Activated T-cell treated with anti-CD3 and anti-CD28 coated beads, Interleukin-2, amount 50 U/mL, for 4 hours (primary cell): ENCODE results near the gene CD99L2. TPM values are rescaled to one million over a fixed set of nuclear protein-coding genes. Genes with fewer than 3 reads are reported as not detected.
"Not testable (repeated sequence)": the region's sequence is repeated elsewhere in the genome, so short reads cannot be mapped to it uniquely, and the experiment has no call there.

ENCODE experiments used
- ATAC-seq, 2 donors: fragments of 200-7000 bp; cut with Tn5 transposase; one replicate each; pipeline ENCODE4 v1.10.0; 2021
- DNase-seq: peaks from one replicate; pipeline ENCODE4 v3.0.0-alpha.2; 2020
- H3K27me3 Mint-ChIP-seq: one replicate; pipeline ENCODE4 v1.8.0; 2021; ENCODE audit warnings: low read depth, mixed read lengths
- H3K36me3 Mint-ChIP-seq: one replicate; pipeline ENCODE4 v1.8.0; 2022; ENCODE audit warnings: mixed read lengths; ENCODE audit not compliant: insufficient read depth
- H3K4me1 Mint-ChIP-seq: one replicate; pipeline ENCODE4 v1.8.0; 2021; ENCODE audit warnings: low read depth, mixed read lengths
- H3K4me3 Mint-ChIP-seq: one replicate; pipeline ENCODE4 v1.8.0; 2021; ENCODE audit warnings: mild to moderate bottlenecking, moderate library complexity, mixed read lengths
- H3K9me3 Mint-ChIP-seq: one replicate; pipeline ENCODE4 v1.8.0; 2021; ENCODE audit warnings: mixed read lengths
- total RNA-seq, 3 donors: library from RNA; stranded (reverse); gene quantifications; one replicate each; pipeline ENCODE4 v1.2.1, GENCODE V29; 2021

CD99L2 gene
- total RNA-seq, 3 donors from 2014 or later = 7.9 to 8.2 (median 8.2) TPM

DNA sequence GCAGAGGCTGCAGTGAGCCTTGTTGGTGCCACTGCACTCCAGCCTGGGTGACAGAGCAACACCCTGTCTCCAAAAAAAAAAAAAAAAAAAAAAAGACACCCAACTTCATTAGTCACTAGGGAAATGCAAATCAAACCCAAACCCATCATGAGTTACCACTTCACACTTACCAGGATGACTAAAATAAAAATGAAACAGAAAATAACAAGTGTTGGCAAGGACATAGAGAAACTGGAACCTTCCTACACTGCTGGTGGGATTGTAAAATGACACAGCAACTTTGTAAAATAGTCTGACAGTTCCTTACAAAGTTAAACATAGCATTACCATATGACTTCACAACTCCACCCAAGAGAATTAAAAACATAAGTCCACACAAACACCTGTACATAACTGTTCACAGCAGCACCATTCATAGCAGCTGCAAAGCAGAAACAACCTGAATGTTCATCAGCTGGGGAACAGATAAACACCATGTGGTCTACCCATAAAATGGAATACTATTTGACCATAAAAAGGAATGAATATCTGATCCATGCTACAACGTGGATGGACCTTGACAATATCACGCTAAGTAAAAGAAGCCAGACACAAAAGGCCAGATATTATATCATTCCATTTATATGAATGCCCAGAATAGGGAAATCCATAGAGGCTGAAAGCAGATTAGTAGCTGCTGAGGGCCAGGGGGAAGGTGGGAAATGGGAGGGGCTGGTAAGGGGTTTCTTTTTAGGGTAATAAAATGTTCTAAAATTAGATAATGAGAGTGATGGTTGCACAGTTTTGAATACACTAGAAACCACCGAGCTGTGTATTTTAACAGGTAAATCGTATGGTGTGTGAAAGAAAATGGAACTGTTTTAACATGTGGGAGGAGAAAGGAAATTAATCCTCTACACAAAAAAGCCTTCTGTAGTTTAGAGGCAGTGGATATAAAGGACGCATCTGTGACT lies 18.3 kb downstream of the CD99L2 start:
- DNase-seq (no peak), ATAC-seq (peak; percentile 90 to 91)

DNA sequence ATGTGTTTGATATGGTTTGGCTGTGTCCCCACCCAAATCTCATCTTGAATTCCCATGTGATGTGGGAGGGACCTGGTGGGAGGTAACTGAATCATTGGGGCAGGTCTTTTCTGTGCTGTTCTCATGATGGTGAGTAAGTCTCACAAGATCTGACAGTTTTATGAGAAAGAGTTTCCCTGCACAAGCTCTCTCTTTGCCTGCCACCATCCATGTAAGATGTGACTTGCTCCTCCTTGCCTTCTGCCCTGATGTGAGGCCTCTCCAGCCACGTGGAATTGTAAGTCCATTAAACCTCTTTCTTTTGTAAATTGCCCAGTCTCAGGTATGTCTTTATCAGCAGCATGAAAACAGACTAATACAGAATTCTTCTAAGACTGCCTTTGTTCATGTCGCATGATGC lies 22.8 kb downstream of the CD99L2 start:
- H3K4me3 Mint-ChIP-seq, ATAC-seq: not testable (repeated sequence)
- H3K4me1 Mint-ChIP-seq = peaks cover 50% of the 10 kb centered on the region

More for the DNA sequence above, 18.3 kb downstream of the CD99L2 start:
- H3K9me3 Mint-ChIP-seq = peaks cover 11% of the 10 kb centered on the region
- no peak overlapping the region for H3K4me3 Mint-ChIP-seq
- peaks cover 31% of the 10 kb centered on the region for H3K4me1 Mint-ChIP-seq
- peaks cover 7% of the 10 kb centered on the region for H3K36me3 Mint-ChIP-seq
- H3K27me3 Mint-ChIP-seq = no peaks in the 10 kb centered on the region

DNA sequence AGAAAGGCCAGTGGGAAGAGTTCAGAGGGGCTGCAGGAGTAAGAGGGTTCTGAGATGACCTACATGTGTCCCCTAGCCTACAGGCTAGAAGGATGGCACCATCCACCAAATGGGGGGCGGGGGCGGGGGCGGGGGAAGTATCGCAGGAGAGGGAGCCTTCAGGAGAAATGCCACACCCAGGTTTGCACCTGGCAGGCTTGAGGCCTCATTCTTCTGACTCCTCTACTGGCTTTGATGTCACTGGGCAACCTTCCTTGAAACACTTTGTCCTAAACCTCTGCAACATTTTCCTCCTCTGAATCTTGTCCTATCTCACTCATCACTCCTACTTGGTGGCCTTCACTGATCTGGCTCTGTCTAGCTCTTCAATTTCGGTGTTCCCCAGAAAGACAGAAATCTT lies 24.0 kb downstream of the CD99L2 start:
- no peak for DNase-seq
- H3K36me3 Mint-ChIP-seq = peaks cover 7% of the 10 kb centered on the region

More for the DNA sequence above, 22.8 kb downstream of the CD99L2 start:
- not testable (repeated sequence) for H3K27me3 Mint-ChIP-seq, H3K36me3 Mint-ChIP-seq, DNase-seq
- peaks cover 12% of the 10 kb centered on the region for H3K9me3 Mint-ChIP-seq

DNA sequence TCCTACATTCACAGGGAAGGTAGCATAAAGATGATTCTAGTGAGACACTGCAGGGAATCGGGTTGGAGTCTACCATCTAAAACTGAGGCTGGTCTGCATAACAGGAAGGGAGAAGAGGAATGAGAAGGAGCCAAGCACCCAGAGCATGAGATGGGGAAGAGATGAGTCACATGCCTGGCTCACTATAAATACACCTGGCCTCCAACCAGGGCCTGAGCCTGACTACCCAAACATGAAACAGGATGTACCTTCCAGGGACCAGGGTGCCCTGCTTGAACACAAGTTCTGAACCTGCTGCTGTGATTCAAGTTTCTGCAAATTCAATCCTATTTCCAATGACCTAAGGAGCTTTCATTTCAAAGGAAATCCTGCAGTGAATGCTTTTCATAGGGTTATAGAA lies 24.9 kb downstream of the CD99L2 start:
- no peak for DNase-seq

More for the DNA sequence above, 24.0 kb downstream of the CD99L2 start:
- H3K4me3 Mint-ChIP-seq = no peak overlapping the region
- no peaks in the 10 kb centered on the region for H3K27me3 Mint-ChIP-seq
- peaks cover 9% of the 10 kb centered on the region for H3K9me3 Mint-ChIP-seq
- H3K4me1 Mint-ChIP-seq = peaks cover 43% of the 10 kb centered on the region
- no peak for ATAC-seq

DNA sequence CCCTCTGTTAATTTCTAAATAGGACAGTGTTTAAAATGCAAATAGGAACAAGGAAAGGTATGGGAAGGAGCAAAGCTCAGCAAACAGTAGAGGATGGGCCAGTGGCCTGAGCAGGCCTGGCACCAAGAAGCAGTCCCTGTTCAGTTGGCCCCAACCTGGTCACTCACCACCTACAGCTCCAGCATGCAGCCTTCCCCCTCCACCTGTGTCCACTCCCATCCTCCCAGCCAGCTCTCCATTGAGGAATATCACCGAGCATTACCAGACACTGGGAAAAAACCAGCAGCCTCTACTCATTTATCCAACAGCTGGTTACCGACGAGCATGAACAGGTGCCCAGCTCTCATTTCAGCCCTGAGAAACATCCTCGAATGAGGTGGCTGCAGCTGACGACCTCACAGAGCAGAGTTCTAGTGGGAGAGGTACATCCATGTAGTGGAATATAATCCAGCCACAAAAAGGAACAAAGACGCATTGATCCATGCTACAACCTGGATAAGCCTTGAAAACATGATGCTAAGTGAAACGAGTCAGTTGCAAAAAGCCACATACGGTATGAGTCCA lies 25.6 kb downstream of the CD99L2 start:
- Mint-ChIP-seq H3K9me3 (peaks cover 9% of the 10 kb centered on the region), H3K36me3 (peaks cover 7% of the 10 kb centered on the region), H3K4me1 (peaks cover 45% of the 10 kb centered on the region), H3K27me3 (no peaks in the 10 kb centered on the region), H3K4me3 (no peak overlapping the region)
- no peak for ATAC-seq
- no peak for DNase-seq

More for the DNA sequence above, 24.9 kb downstream of the CD99L2 start:
- peaks cover 7% of the 10 kb centered on the region for H3K36me3 Mint-ChIP-seq
- H3K9me3 Mint-ChIP-seq = peaks cover 9% of the 10 kb centered on the region
- ATAC-seq = peak in 1 of 2 donors; percentile 18
- peaks cover 43% of the 10 kb centered on the region for H3K4me1 Mint-ChIP-seq
- H3K27me3 Mint-ChIP-seq = no peaks in the 10 kb centered on the region
- no peak overlapping the region for H3K4me3 Mint-ChIP-seq

DNA sequence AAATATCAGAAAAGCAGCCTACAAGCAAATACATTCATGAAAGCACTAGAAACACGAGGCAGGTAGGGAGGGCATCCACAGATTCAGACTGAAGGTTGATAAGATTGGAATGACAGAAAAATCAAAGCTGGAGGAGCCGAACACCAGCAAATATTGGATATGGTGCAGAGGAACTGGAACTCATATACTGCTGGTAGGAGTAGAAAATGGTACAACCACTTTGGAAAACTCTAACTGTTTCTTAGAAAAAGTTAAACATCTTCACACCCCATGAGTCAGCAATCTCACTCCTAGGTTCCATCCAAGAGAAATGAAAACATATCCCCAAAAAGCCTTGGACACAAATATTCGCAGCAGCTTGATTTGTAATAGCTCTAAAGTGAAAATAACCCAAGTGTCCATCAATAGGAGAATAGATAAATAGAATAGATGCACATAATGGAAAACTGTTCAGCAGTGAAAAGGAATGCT lies 27.1 kb downstream of the CD99L2 start:
- Mint-ChIP-seq H3K4me1 (peaks cover 43% of the 10 kb centered on the region), H3K36me3 (peaks cover 7% of the 10 kb centered on the region)
- ATAC-seq = no peak

DNA sequence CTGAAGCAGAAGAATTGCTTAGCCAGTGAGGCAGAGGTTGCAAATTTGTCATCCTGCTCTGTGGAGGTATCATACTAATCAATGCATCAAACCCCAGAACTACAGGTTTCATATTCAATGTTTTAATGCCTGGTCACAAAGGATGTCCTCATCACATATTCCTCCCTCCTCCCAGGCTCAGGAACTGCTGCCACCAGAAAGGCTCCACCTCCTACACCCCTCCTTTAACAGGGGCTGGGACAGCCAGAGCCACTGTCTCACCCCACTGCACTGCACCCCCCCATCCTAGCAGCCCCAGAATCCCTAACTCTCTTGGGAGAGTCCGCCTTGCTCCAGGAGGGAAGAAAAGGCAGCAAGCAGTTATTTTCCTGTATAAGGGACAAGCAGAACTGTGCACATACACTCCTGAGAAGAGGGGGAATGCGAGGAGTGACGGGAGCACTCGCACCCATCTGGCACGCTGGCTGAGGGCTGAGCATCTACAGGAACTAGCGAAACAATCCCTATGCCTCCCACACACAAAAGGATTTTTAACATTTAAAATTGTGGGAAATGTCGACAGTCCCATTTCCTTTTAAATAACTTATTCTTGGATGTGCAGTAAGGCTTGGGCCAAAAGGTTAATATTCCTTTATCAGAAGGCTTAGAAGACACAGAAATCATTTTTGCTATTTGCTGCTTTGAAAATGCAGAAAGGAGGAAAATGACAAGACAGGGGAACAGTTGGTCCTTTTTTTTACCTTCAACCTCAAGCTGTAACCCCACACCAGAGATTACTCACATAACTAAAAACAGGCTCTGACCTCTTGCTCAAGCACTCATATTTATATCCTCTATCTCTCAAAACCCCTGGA lies 27.8 kb downstream of the CD99L2 start:
- ATAC-seq (no peak), DNase-seq (no peak)
- peaks cover 40% of the 10 kb centered on the region for H3K4me1 Mint-ChIP-seq
- H3K4me3 Mint-ChIP-seq = no peak overlapping the region
- H3K27me3 Mint-ChIP-seq = no peaks in the 10 kb centered on the region
- peaks cover 7% of the 10 kb centered on the region for H3K9me3 Mint-ChIP-seq
- peaks cover 6% of the 10 kb centered on the region for H3K36me3 Mint-ChIP-seq

More for the DNA sequence above, 27.1 kb downstream of the CD99L2 start:
- Mint-ChIP-seq H3K9me3 (peaks cover 9% of the 10 kb centered on the region), H3K27me3 (no peaks in the 10 kb centered on the region), H3K4me3 (no peak overlapping the region)
- DNase-seq = no peak

DNA sequence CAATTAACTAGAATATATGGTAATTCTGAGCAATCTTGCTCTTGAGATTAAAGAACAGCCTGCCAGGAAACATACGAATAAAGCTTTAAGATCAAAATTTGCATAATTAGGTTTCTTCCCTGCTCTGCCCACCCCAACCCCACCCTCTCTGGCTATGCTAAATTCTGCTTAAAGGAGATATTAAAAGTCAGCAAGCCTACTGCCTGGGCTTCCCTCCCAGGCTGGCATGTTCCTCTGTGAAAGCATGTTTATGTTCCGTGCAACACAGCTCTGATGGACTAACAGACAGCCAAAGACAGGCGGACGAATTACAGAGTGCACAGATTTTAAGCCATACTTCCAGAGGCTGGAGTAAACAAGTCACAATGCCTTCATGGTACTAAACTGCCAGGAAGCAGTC lies 28.4 kb downstream of the CD99L2 start:
- Mint-ChIP-seq H3K4me1 (peaks cover 35% of the 10 kb centered on the region), H3K9me3 (peaks cover under 1% of the 10 kb centered on the region), H3K4me3 (no peak overlapping the region), H3K27me3 (no peaks in the 10 kb centered on the region), H3K36me3 (peaks cover 5% of the 10 kb centered on the region)
- ATAC-seq = no peak
- no peak for DNase-seq

DNA sequence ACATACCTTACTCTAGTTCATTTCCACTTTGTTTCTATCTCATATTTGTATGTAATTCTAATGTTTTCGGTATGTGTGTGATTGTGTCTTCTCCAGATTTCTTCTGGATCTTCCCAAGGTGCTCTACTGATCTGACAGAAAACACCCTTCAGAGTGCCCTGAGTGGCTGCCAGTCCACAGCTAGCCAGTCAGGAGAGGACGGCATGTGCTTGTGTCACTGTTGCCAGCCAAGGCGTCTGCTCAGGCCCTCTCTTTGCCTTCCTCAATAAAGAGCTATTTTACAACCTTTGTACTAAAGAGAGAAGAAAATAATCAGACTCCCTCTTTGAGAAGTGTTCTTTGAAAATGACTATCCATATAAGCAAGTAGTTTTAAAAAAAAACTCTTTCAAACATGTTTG lies 29.0 kb downstream of the CD99L2 start:
- Mint-ChIP-seq H3K27me3 (no peaks in the 10 kb centered on the region), H3K4me3 (no peak overlapping the region), H3K4me1 (peaks cover 30% of the 10 kb centered on the region), H3K9me3 (no peaks in the 10 kb centered on the region), H3K36me3 (peaks cover 5% of the 10 kb centered on the region)
- DNase-seq (no peak), ATAC-seq (no peak)

DNA sequence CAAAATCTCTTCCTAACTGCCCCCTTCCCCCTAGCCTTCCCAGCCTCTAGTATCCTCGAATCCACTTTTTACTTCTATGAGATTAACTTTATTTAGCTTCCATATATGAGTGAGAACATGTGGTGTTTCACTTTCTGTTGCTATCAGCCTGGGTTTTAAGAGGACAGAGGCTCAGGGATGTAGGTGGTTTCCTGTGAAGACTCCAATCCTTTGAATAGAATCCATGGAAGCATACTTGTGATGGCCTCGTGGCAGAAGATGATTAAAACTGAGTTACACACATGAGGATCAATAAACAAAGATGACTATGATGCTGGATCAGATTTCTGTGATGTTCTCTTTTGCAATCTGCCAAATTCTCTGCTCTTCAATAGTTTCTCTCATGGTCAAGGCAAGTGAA lies 29.8 kb downstream of the CD99L2 start:
- no peak for ATAC-seq

DNA sequence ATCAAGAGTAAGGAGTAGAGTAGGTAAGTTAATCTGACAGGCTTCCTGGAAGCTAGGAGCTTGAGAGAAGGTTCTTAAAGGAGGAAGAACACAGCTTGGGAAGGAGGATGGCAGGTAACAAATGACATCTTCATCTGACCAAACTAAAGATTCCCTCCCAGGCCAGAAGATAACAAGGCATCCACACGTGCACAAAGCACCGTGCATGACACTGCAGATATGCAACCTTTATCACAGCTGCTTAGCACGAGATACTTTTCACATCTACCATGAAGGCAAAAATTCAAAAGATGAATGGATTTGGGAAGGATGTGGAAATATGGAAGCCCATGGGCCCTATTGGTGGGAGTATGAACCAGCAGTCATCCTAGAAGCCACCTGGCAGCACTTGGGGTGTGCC lies 34.3 kb downstream of the CD99L2 start:
- H3K36me3 Mint-ChIP-seq = peaks cover 8% of the 10 kb centered on the region
- H3K9me3 Mint-ChIP-seq = no peaks in the 10 kb centered on the region
- ATAC-seq = no peak
- DNase-seq = no peak
- H3K4me3 Mint-ChIP-seq = no peak overlapping the region
- no peaks in the 10 kb centered on the region for H3K27me3 Mint-ChIP-seq
- peaks cover 4% of the 10 kb centered on the region for H3K4me1 Mint-ChIP-seq

More for the DNA sequence above, 29.8 kb downstream of the CD99L2 start:
- no peak overlapping the region for H3K4me3 Mint-ChIP-seq
- H3K4me1 Mint-ChIP-seq = peaks cover 24% of the 10 kb centered on the region
- H3K27me3 Mint-ChIP-seq = no peaks in the 10 kb centered on the region
- peaks cover 6% of the 10 kb centered on the region for H3K36me3 Mint-ChIP-seq
- no peak for DNase-seq
- H3K9me3 Mint-ChIP-seq = no peaks in the 10 kb centered on the region

DNA sequence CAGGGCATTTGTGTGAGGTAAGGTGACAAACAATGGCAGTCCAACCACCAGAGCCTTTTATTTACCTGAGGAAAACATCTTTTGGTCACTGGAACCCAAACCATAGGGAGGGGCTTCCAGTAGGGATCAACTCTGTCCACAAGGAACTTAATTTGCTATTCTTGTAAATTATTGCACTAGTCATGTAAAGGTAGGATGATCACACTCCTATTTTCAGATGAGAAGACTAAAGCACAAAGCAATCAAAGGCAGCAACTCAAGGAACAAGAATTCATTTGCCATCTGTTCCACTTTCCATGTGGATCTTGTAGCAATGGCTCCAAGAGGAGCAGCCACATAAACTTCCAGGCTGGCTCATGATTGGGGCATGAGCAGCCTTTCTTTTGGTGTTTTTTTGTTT lies 35.3 kb downstream of the CD99L2 start:
- DNase-seq (no peak), ATAC-seq (no peak)
- Mint-ChIP-seq H3K9me3 (peaks cover 6% of the 10 kb centered on the region), H3K36me3 (peaks cover 12% of the 10 kb centered on the region), H3K4me3 (no peak overlapping the region), H3K4me1 (no peaks in the 10 kb centered on the region), H3K27me3 (no peaks in the 10 kb centered on the region)

DNA sequence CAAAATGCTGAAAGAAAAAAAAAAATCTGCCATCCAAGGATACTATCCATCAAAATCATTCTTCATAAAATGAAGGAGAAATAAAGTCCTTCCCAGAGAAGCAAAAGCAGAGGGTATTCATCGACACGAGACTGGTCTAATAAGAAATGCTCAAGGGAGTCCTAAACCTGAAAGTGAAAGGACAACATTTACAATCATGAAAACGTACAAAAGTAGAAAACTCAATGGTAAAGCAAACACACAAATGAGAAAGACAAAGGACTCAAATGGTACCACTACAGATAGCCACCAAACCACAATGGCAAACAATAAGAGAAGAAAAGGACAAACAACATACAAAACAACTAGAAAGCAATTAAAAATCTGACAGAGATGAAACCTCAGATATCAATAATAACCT lies 41.0 kb downstream of the CD99L2 start:
- Mint-ChIP-seq H3K36me3 (peaks cover 18% of the 10 kb centered on the region), H3K4me1 (peaks cover 5% of the 10 kb centered on the region)

DNA sequence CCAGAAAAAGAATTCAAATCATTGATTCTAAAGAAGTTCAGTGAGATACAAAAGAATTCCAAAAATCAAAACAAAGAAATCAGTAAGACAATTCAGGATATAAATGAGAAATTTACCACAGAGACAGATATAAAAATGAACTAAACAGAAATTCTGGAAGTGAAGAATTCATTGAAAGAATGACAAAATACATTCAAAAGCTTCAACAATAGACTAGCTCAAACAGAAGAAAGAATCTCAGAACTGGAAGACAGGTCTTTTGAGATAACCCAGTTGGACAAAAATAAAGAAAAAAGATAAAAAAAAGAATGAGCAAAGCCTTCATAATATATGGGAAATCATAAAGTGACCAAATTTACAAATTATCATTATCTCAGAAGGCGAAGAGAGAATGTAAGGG lies 41.7 kb downstream of the CD99L2 start:
- H3K9me3 Mint-ChIP-seq = peaks cover 21% of the 10 kb centered on the region
- no peaks in the 10 kb centered on the region for H3K27me3 Mint-ChIP-seq
- no peak for DNase-seq
- no peak for ATAC-seq
- H3K4me3 Mint-ChIP-seq = no peak overlapping the region
- H3K4me1 Mint-ChIP-seq = peaks cover 5% of the 10 kb centered on the region
- H3K36me3 Mint-ChIP-seq = peaks cover 20% of the 10 kb centered on the region

More for the DNA sequence above, 41.0 kb downstream of the CD99L2 start:
- Mint-ChIP-seq H3K9me3 (peaks cover 21% of the 10 kb centered on the region), H3K4me3 (no peak overlapping the region), H3K27me3 (no peaks in the 10 kb centered on the region)
- no peak for ATAC-seq
- DNase-seq = no peak
